Esophagus muscularis mucosa (tissue), 4 donors: Measurements from ENCODE around the gene CCNI2.

ENCODE experiments used
- CTCF ChIP-seq, 3 experiments: fragments of 200-600 bp in 2 of 3; fragments of 450-650 bp in 1 of 3; sonication (generic) in 2 of 3; IDR thresholded peaks; one replicate each; pipeline ENCODE4 v1.5.1; 2017 to 2019; ENCODE audit warnings: antibody characterized with exemption in 3 of 3, mild to moderate bottlenecking in 2 of 3, moderate library complexity in 1 of 3
- EP300 ChIP-seq: sonication (generic); formaldehyde crosslinking; IDR thresholded peaks from one replicate; pipeline ENCODE4 v1.6.1; 2017; ENCODE audit warnings: antibody characterized with exemption
- POLR2A ChIP-seq: fragments of 450-650 bp; IDR thresholded peaks from one replicate; pipeline ENCODE4 v1.6.1; 2017; ENCODE audit warnings: antibody characterized with exemption, moderate library complexity, mild to moderate bottlenecking, low read depth

GRCh38 chr5:132751971-132752580 lies 4.8 kb downstream of the CCNI2 start:
- TF ChIP-seq CTCF (IDR thresholded peaks at IDR 0.05) (no peak), POLR2A (no peak), EP300 (no peak)
